Measurements from ENCODE around the gene TMPRSS11F. TPM values are rescaled to one million over a fixed set of nuclear protein-coding genes. Genes with fewer than 3 reads are reported as not detected.
"Not testable (repeated sequence)": the region's sequence is repeated elsewhere in the genome, so short reads cannot be mapped to it uniquely, and the experiment has no call there.

Gene TMPRSS11F
- not detected for total RNA-seq

DNA sequence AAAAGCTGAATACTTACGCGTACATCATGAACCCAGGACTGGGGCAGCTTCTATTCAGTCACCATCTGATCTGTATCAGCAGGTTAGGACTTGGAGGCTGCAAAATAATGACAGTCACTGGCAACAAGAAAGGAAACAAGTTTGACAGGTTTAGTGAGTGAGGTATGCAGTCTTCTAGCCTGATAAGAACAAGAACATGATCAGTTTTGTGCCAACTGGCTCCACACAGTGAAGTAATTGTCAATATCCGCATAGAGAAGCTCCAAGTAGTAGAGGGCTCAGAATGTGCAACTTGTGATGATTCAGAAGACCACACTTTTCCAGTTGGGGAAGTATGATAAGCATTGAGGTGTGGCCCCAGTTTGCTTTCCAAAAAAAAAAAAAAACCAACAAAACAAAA is at the start of gene TMPRSS11F:
TMPRSS11F (minus strand) TSS at position 77 of the 400 bp plus-strand sequence; CDS start at position 28, 49 bp downstream.
- ATAC-seq (replicated peaks in 1 of 2) (no peak), DNase-seq (no peak)
- Mint-ChIP-seq H3K27me3 (ENCODE audit: low read depth) (peaks cover 6% of the 10 kb centered on the region), H3K4me3 (no peak within 1 kb of the TSS), H3K27ac (no peak within 1 kb of the TSS), H3K4me1 (ENCODE audit: low read depth) (no peaks in the 10 kb centered on the region), H3K9me3 (peaks cover 4 to 6% of the 10 kb centered on the region in 2 donors), H3K36me3 (ENCODE audit: insufficient read depth in 2 of 2) (no peaks in the 10 kb centered on the region)

DNA sequence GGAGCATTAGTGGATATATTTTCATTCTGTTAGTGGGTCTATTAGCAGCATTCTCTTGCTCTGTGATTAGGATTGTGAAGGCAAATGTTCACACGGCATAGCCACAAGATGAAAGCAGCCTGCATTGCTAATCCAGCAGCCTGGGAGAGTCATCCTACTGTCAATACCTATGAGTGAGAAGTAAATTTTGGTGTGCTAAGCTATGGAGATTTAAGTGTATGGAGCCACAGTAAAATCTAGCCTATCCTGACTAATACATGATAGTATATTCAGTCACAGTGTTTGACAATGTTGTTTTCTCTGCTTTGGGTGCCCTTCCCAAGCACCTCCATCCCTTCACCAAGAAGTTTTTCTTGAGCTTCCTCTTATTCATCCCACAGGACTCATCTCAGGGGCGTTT is 47.2 kb upstream of the TMPRSS11F start:
- ATAC-seq (replicated peaks in 1 of 2): no peak
- H3K27me3 Mint-ChIP-seq (ENCODE audit: low read depth): no peaks in the 10 kb centered on the region
- no peaks in the 10 kb centered on the region for H3K9me3 Mint-ChIP-seq
- no peak overlapping the region for H3K4me3 Mint-ChIP-seq
- no peak overlapping the region for H3K27ac Mint-ChIP-seq
- H3K4me1 Mint-ChIP-seq (ENCODE audit: low read depth): no peaks in the 10 kb centered on the region
- no peaks in the 10 kb centered on the region for H3K36me3 Mint-ChIP-seq (ENCODE audit: insufficient read depth in 2 of 2)
- DNase-seq: no peak

DNA sequence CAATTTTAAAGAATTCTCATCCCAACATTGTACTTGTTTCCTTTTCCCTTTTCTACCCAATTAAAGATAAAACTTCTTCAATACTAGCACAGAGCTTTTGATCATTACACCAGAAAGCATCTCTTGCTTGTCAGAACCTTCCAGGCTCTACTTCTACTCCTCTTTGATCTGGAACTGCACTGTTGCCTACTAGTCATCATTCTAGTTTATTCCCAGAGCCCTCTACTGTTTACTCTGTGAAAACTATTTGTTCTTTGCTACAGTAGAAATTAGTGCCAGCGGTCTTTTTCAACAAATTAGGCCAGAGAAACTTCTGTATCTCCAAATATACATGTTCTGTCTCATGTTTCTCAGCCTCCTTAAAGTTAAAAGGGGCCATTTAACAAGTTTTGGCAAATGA is 46.8 kb upstream of the TMPRSS11F start:
- ATAC-seq (replicated peaks in 1 of 2) (no peak), DNase-seq (no peak)
- no peaks in the 10 kb centered on the region for H3K27me3 Mint-ChIP-seq (ENCODE audit: low read depth)
- no peak overlapping the region for H3K4me3 Mint-ChIP-seq
- H3K9me3 Mint-ChIP-seq: no peaks in the 10 kb centered on the region
- H3K36me3 Mint-ChIP-seq (ENCODE audit: insufficient read depth in 2 of 2): no peaks in the 10 kb centered on the region
- H3K4me1 Mint-ChIP-seq (ENCODE audit: low read depth): no peaks in the 10 kb centered on the region
- no peak overlapping the region for H3K27ac Mint-ChIP-seq

- Mint-ChIP-seq H3K27ac (no peak overlapping the region), H3K36me3 (ENCODE audit: insufficient read depth in 2 of 2) (no peaks in the 10 kb centered on the region), H3K4me3 (no peak overlapping the region), H3K4me1 (ENCODE audit: low read depth) (no peaks in the 10 kb centered on the region), H3K9me3 (no peaks in the 10 kb centered on the region), H3K27me3 (ENCODE audit: low read depth) (no peaks in the 10 kb centered on the region)
- ATAC-seq (replicated peaks in 1 of 2) (peak in 1 of 2 donors; percentile 64), DNase-seq (peak; percentile 49 to 50)
These were observed 46.0 kb upstream of the TMPRSS11F start for GRCh38 chr4:68175562-68176155.

DNA sequence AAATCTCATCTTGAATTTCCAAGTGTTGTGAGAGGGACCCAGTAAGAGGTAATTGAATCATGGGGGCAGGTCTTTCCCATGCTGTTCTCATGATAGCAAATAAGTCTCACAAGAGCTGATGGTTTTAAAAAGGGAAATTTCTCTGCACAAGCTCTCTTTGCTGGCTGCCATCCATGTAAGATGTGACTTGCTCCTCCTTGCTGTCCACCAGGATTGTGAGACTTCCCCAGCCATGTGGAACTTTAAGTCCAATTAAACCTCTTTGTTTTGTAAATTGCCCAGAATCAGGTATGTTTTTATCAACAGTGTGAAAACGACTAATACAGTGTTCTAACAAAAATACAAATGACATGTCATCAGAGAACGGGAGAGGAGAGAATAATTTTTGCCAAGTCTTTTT is 44.7 kb upstream of the TMPRSS11F start:
- not testable (repeated sequence) for H3K27me3 Mint-ChIP-seq (ENCODE audit: low read depth); H3K4me1 Mint-ChIP-seq (ENCODE audit: low read depth); DNase-seq; H3K27ac Mint-ChIP-seq; H3K4me3 Mint-ChIP-seq; H3K9me3 Mint-ChIP-seq; H3K36me3 Mint-ChIP-seq (ENCODE audit: insufficient read depth in 2 of 2); ATAC-seq (replicated peaks in 1 of 2)

GRCh38 chr4:68172147-68172546 is 42.5 kb upstream of the TMPRSS11F start:
- H3K27me3 Mint-ChIP-seq (ENCODE audit: low read depth): peaks cover 11% of the 10 kb centered on the region
- not testable (repeated sequence) for H3K9me3 Mint-ChIP-seq; H3K27ac Mint-ChIP-seq; H3K4me1 Mint-ChIP-seq (ENCODE audit: low read depth); ATAC-seq (replicated peaks in 1 of 2); H3K36me3 Mint-ChIP-seq (ENCODE audit: insufficient read depth in 2 of 2); DNase-seq; H3K4me3 Mint-ChIP-seq

DNA sequence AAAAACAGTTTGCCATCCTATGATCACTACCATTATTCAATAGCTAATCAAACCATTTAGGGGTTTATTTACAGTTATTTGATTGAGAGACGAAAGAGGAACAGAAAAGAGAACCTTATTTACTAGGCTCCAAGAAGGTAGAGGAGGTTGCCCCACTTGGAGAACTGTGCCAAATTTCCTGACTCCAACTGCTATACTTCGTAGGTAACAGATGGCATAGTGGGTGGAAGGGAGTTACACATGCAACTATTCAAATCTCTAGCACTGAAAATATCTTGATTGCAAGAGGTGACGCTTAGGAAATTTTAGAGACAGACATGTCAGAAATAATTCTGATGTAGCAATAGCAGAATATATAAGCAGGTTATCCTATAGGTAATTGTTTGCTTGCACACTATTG is 38.0 kb upstream of the TMPRSS11F start:
- no peak overlapping the region for H3K27ac Mint-ChIP-seq
- peaks cover 12% of the 10 kb centered on the region for H3K27me3 Mint-ChIP-seq (ENCODE audit: low read depth)
- H3K4me1 Mint-ChIP-seq (ENCODE audit: low read depth): no peaks in the 10 kb centered on the region
- H3K36me3 Mint-ChIP-seq (ENCODE audit: insufficient read depth in 2 of 2): no peaks in the 10 kb centered on the region
- no peak for DNase-seq
- H3K4me3 Mint-ChIP-seq: no peak overlapping the region
- no peak for ATAC-seq (replicated peaks in 1 of 2)
- peaks cover 0 to 1% of the 10 kb centered on the region in 2 donors for H3K9me3 Mint-ChIP-seq

DNA sequence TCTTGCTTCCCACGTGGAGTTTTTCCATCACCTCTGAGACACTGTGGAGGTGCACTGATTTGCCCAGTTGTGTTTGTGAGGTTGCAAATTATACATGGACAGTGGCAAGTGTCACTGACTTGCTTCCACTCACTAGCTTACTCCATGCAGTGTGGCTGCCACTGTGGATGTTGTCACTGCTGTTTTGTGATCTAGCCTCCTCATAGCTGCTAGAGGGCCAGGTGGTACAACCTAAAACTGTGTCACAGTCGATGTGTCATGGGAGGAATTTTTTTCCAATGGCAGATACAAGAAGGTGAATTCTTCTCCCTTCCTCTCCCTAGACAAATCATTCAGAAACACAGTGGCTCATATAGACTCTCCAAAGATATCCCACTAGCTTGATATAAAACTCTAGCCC is 37.5 kb upstream of the TMPRSS11F start:
- DNase-seq (no peak), ATAC-seq (replicated peaks in 1 of 2) (no peak)
- Mint-ChIP-seq H3K4me3 (no peak overlapping the region), H3K9me3 (peaks cover 0 to 1% of the 10 kb centered on the region in 2 donors), H3K36me3 (ENCODE audit: insufficient read depth in 2 of 2) (no peaks in the 10 kb centered on the region), H3K27ac (no peak overlapping the region), H3K4me1 (ENCODE audit: low read depth) (no peaks in the 10 kb centered on the region), H3K27me3 (ENCODE audit: low read depth) (peaks cover 12% of the 10 kb centered on the region)

DNA sequence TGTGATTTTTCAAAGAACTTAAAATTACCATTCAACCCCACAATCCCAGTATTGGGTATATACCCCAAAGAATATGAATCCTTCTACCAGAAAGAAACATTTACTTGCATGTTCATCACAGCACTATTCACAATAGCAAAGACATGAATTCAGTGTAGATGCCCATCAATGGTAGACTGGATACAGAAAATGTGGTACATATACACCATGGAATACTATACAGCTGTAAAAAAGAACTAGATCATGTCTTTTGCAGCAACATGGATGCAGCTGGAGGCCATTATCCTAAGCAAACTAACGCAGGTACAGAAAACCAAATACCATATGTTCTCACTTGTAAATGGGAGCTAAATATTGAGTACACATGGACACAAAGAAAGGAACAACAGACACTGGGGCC is 34.1 kb upstream of the TMPRSS11F start:
- no peak overlapping the region for H3K27ac Mint-ChIP-seq
- no peaks in the 10 kb centered on the region for H3K4me1 Mint-ChIP-seq (ENCODE audit: low read depth)
- peaks cover 0 to 1% of the 10 kb centered on the region in 2 donors for H3K9me3 Mint-ChIP-seq
- DNase-seq: no peak
- no peaks in the 10 kb centered on the region for H3K36me3 Mint-ChIP-seq (ENCODE audit: insufficient read depth in 2 of 2)
- H3K4me3 Mint-ChIP-seq: no peak overlapping the region
- peaks cover 12% of the 10 kb centered on the region for H3K27me3 Mint-ChIP-seq (ENCODE audit: low read depth)
- ATAC-seq (replicated peaks in 1 of 2): no peak

DNA sequence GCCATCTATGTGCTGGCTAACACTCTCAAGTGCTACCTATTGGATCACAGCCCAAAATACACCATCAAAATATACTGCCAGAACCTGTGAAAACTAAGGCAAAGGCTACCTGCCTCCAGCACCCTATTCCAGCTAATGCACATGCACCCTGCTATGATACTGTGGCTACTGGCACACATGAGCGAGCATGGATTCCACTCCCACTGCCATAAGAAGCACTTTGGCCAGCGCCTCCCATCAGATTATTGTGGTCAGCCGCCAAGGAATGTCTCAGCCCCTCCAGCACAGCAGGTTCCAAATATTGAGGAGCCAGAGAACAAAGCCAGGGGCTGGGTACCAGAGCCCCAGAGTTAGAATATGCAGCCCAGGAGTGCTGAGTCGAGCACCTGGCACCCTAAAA is 32.5 kb upstream of the TMPRSS11F start:
- no peak overlapping the region for H3K27ac Mint-ChIP-seq
- DNase-seq (no peak), ATAC-seq (replicated peaks in 1 of 2) (no peak)
- no peaks in the 10 kb centered on the region for H3K4me1 Mint-ChIP-seq (ENCODE audit: low read depth)
- no peaks in the 10 kb centered on the region for H3K9me3 Mint-ChIP-seq
- H3K36me3 Mint-ChIP-seq (ENCODE audit: insufficient read depth in 2 of 2): no peaks in the 10 kb centered on the region
- H3K27me3 Mint-ChIP-seq (ENCODE audit: low read depth): peaks cover 7% of the 10 kb centered on the region
- H3K4me3 Mint-ChIP-seq: no peak overlapping the region

DNA sequence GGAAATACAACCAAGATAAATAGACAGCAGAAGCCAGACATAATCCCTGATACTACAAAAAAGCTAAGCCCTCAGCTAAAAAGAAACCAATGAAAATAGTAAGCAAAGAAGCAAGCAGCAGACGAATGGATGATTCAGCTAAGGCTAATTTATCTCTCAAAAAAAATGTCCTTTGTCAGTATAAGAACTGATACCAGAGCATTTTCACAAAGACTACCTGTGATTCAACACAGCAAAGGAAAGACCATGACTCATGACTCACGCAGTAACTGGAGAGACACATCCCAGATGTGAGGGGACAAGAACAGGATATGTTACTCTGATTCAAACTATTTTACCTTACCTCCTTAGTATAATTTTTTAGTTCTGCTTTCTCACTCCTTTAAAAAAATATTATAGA is 22.7 kb upstream of the TMPRSS11F start:
- ATAC-seq (replicated peaks in 1 of 2): peak; percentile 60 to 69
- no peak overlapping the region for H3K27ac Mint-ChIP-seq
- no peak for DNase-seq
- no peaks in the 10 kb centered on the region for H3K4me1 Mint-ChIP-seq (ENCODE audit: low read depth)
- no peaks in the 10 kb centered on the region for H3K27me3 Mint-ChIP-seq (ENCODE audit: low read depth)
- H3K4me3 Mint-ChIP-seq: no peak overlapping the region
- no peaks in the 10 kb centered on the region for H3K36me3 Mint-ChIP-seq (ENCODE audit: insufficient read depth in 2 of 2)
- peaks cover 1 to 4% of the 10 kb centered on the region in 2 donors for H3K9me3 Mint-ChIP-seq

GRCh38 chr4:68148800-68149685 is 19.4 kb upstream of the TMPRSS11F start:
- H3K9me3 Mint-ChIP-seq: peaks cover 4 to 7% of the 10 kb centered on the region in 2 donors
- H3K4me1 Mint-ChIP-seq (ENCODE audit: low read depth): no peaks in the 10 kb centered on the region
- H3K36me3 Mint-ChIP-seq (ENCODE audit: insufficient read depth in 2 of 2): no peaks in the 10 kb centered on the region
- H3K4me3 Mint-ChIP-seq: no peak overlapping the region
- no peak overlapping the region for H3K27ac Mint-ChIP-seq
- ATAC-seq (replicated peaks in 1 of 2) (no peak), DNase-seq (no peak)
- H3K27me3 Mint-ChIP-seq (ENCODE audit: low read depth): no peaks in the 10 kb centered on the region

DNA sequence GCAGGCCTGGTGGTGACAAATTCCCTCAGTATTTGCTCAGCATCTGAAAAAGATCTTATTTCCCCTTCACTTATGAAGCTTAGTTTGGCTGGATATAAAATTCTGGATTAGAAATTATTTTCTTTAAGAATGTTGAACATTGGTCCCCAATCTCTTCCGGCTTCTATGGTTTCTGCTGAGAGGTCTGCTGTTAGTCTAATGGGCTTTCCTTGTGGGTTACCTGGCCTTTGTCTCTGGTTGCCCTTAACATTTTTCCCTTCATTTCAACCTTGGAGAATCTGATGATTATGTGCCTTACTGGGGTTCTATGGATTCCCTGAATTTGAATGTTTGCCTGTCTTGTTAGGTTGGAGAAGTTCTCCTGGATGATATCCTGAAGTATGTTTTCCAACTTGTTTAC is 17.4 kb upstream of the TMPRSS11F start:
- Mint-ChIP-seq H3K27ac (no peak overlapping the region), H3K27me3 (ENCODE audit: low read depth) (no peaks in the 10 kb centered on the region), H3K36me3 (ENCODE audit: insufficient read depth in 2 of 2) (no peaks in the 10 kb centered on the region), H3K4me3 (no peak overlapping the region), H3K9me3 (peaks cover 4 to 7% of the 10 kb centered on the region in 2 donors), H3K4me1 (ENCODE audit: low read depth) (no peaks in the 10 kb centered on the region)
- DNase-seq (no peak), ATAC-seq (replicated peaks in 1 of 2) (no peak)

Measured in activated T-cell treated with anti-CD3 and anti-CD28 coated beads, Interleukin-2, amount 50 U/mL, for 72 hours (primary cell).